ENCODE data around the gene ZCCHC2. TPM values are rescaled to one million over a fixed set of nuclear protein-coding genes. Genes with fewer than 3 reads are reported as not detected.

The ZCCHC2 gene
- total RNA-seq, 1 donor from 2014 or later, result 18.3 TPM

DNA sequence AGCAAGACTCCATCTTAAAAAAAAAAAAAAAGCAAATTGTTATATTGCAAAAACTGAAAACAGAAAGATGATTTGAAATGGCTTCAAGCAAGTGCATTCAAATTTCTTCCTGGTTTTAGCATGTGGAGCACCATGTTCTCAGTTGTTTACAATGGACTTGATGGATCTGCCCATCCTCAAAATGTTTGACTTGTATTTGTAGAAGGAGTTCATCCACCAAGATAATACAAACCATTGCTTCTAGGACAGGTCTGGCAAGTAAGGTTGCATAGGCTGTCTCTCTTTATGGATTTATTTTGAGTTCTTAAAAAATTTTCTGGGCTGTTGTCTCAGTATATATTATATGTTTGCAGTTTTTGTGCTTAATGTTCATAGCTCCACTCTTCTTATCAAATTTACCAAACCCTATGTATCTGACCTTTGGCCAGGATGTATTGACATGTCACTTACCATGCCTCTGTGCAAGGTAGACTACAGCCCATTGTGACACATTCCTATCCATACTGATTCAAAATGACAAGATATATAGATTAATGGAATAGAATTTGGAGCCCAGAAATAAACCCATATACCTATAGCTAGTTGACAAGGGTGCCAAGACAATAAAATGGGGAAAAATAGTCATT is 21.7 kb upstream of the ZCCHC2 start:
- Mint-ChIP-seq H3K27ac (no peak overlapping the region), H3K9me3 (peaks cover 5% of the 10 kb centered on the region), H3K27me3 (ENCODE audit: low read depth) (peaks cover 2% of the 10 kb centered on the region), H3K4me3 (no peak overlapping the region), H3K4me1 (no peaks in the 10 kb centered on the region), H3K36me3 (peaks cover 8% of the 10 kb centered on the region)
- TF ChIP-seq, protein P1, sequence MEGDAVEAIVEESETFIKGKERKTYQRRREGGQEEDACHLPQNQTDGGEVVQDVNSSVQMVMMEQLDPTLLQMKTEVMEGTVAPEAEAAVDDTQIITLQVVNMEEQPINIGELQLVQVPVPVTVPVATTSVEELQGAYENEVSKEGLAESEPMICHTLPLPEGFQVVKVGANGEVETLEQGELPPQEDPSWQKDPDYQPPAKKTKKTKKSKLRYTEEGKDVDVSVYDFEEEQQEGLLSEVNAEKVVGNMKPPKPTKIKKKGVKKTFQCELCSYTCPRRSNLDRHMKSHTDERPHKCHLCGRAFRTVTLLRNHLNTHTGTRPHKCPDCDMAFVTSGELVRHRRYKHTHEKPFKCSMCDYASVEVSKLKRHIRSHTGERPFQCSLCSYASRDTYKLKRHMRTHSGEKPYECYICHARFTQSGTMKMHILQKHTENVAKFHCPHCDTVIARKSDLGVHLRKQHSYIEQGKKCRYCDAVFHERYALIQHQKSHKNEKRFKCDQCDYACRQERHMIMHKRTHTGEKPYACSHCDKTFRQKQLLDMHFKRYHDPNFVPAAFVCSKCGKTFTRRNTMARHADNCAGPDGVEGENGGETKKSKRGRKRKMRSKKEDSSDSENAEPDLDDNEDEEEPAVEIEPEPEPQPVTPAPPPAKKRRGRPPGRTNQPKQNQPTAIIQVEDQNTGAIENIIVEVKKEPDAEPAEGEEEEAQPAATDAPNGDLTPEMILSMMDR (IDR thresholded peaks at IDR 0.05; ENCODE audit: unreplicated experiment), result no peak
- no peak for DNase-seq (ENCODE audit: low spot score in 2 of 2, unreplicated experiment in 2 of 2)

DNA sequence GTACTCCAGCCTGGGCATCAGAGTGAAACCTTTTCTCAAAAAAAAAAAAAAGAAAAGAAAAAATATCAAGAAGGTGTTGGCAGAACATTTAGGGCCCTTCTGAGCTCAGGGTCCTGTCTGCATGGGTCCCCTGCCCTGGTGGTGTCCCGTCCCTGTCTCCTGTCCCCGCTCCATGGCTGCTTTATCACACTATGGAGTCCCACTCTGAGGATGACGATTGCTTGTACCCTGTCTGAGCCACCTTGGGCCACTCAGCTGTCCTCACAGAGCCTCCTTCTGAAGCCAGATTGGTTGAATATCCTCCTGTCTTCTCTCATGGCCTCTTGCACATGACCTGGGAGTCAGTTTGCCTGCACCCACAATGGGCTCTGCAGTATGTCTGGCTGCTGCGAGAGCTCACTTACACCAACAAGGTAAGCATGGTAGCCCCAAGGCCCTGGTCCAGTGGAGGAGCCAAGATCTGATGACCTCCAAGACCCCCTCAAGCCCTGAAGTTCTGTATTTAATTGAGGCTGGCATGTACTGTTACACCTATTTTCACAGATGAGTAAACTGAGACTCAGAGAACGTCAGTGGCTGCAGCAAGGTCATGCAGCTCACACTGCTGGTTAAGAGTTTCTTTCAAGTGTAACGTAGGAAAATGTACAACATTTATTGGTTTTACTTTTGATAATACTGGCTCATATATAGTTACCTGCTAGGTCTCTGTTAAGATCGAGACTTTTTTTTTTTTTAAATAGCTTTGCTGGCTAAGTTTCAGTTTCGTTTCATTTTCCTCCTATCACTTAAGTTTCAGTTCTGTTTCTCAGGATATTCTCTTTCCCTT is 16.9 kb upstream of the ZCCHC2 start:
- Mint-ChIP-seq H3K9me3 (peaks cover 5% of the 10 kb centered on the region), H3K4me1 (peaks cover 7% of the 10 kb centered on the region), H3K4me3 (no peak overlapping the region), H3K27ac (peak overlapping the region; percentile 91), H3K27me3 (ENCODE audit: low read depth) (no peaks in the 10 kb centered on the region), H3K36me3 (peaks cover 8% of the 10 kb centered on the region)
- TF ChIP-seq, protein P1 (IDR thresholded peaks at IDR 0.05; ENCODE audit: unreplicated experiment), result no peak
- no peak for DNase-seq (ENCODE audit: low spot score in 2 of 2, unreplicated experiment in 2 of 2)

DNA sequence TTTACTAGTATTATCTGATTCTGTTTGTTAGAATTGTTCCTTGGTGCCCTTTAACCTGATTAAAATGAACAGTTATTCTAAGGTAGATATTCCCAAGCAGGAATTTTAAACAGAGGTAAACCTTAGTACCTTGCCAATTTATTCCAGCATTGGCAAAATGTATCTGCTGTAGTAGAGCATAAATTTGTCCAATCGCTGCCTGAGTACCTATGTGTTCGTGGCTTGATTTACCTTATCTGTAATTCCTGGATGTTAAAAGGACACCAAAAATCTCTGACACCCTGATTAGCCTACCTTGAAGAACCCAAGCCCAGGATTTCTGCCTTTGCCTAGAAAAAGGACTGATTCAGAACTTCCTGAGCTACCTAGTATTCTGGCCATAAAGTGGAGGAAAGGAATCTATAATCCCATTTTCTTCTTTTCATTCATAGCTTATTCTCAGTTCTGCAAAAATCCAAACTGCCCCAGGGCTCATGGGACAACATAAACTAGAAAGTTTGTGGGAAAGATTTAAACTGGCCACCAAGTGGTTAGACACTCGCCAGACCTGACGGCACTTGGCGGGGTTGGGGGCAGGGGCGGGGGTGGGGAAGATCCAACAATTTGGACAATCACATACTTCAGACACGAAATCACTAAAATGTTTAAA is 16.2 kb upstream of the ZCCHC2 start:
- Mint-ChIP-seq H3K27me3 (ENCODE audit: low read depth) (no peaks in the 10 kb centered on the region), H3K36me3 (peaks cover 10% of the 10 kb centered on the region), H3K9me3 (peaks cover 8% of the 10 kb centered on the region), H3K4me1 (peaks cover 7% of the 10 kb centered on the region), H3K27ac (peak overlapping the region; percentile 91), H3K4me3 (no peak overlapping the region)
- no peak for DNase-seq (ENCODE audit: low spot score in 2 of 2, unreplicated experiment in 2 of 2)
- TF ChIP-seq, protein P1 (IDR thresholded peaks at IDR 0.05; ENCODE audit: unreplicated experiment), result no peak

DNA sequence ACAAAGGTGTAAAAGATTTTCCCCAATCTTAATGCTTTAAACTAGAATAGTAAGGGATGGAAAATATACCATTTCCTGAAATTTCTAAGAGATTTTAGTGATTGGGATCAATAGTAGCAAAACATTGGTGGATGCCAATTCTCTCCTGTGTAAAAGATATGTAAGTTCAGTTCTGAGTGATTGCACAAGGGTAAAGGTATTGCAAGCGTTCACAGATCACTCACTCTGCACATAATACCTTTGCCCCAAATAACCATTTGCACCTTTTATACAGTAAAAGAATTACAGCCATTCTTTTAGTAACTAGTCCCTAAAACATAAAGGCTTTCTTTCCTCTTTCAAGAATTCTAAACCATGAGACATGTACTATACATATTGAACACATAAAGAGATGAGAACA is 13.0 kb upstream of the ZCCHC2 start:
- Mint-ChIP-seq H3K4me3 (no peak overlapping the region), H3K36me3 (peaks cover 24% of the 10 kb centered on the region), H3K27ac (no peak overlapping the region), H3K27me3 (ENCODE audit: low read depth) (no peaks in the 10 kb centered on the region), H3K9me3 (peaks cover 33% of the 10 kb centered on the region), H3K4me1 (peaks cover 7% of the 10 kb centered on the region)
- TF ChIP-seq, protein P1 (IDR thresholded peaks at IDR 0.05; ENCODE audit: unreplicated experiment), result no peak
- DNase-seq (ENCODE audit: low spot score in 2 of 2, unreplicated experiment in 2 of 2), result no peak

DNA sequence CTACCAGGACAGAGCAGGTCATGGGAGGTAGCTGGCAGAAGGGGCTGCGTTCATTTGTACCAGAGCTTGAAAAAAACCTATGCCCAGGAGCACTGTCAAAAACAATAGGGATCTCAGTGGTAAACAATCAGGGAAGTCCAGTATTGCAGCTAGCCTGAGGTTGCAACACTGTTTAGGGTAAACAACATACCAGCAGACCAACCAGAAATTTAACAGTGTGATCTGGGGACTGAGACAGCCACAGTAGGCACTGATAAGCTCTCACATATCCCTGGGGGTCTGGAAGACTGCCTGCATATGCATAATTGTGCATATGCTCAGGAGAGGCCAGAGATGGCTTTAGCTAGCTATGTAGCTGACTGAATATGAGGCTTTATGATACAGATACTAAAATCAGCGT is 12.0 kb upstream of the ZCCHC2 start:
- Mint-ChIP-seq H3K27me3 (ENCODE audit: low read depth) (no peaks in the 10 kb centered on the region), H3K4me3 (no peak overlapping the region), H3K36me3 (peaks cover 24% of the 10 kb centered on the region), H3K27ac (no peak overlapping the region), H3K9me3 (peaks cover 34% of the 10 kb centered on the region), H3K4me1 (peaks cover 8% of the 10 kb centered on the region)
- TF ChIP-seq, protein P1 (IDR thresholded peaks at IDR 0.05; ENCODE audit: unreplicated experiment), result no peak
- DNase-seq (ENCODE audit: low spot score in 2 of 2, unreplicated experiment in 2 of 2), result no peak
